ENCODE data around the gene CDC42BPA.

The CDC42BPA gene

DNA sequence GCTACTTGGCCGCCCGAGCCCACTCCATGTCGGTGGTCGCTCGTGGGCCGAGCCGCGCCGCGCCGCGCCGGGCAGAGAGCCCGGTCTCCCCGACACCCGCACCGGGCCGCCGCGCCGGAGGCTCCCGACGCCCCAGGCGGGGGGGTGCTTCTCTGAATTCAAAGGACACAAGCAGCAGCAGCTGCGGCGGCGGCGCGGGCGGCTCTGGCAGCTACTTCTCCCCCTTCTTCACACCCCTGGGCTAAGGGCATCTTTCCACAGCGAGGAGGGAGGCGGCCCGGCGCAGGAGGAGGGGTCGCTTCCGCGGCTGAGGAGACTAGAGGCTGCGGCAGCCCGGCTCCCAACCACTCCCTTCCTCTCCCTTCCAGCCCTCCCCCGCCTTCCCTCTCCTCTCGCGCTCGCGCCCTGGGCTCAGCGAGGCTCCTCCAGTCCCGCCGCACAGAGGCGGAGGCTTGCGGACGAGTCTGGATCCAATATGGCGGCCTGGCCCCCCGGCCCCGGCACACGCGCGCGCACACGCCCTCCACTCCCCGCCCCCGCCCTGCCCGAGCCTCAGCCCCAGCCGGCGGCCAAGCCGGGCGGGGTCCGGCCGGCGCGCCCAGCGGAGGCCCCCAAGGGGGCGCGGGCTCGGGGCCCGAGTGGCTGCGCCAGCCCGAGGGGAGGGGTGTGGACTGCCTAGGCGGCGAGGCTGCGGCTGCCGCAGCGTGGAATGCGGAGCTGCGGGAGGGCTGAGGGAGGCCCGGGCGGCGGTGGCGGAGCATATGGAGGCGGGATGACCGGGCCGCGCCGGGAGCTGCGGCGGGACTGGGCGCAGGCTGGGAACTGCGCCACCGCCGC, at the start of gene CDC42BPA:
CDC42BPA (minus strand) TSS at position 477 of the 837 bp plus-strand sequence. CDS start 1,310 bp downstream, outside the sequence.
- TF ChIP-seq, protein P1, sequence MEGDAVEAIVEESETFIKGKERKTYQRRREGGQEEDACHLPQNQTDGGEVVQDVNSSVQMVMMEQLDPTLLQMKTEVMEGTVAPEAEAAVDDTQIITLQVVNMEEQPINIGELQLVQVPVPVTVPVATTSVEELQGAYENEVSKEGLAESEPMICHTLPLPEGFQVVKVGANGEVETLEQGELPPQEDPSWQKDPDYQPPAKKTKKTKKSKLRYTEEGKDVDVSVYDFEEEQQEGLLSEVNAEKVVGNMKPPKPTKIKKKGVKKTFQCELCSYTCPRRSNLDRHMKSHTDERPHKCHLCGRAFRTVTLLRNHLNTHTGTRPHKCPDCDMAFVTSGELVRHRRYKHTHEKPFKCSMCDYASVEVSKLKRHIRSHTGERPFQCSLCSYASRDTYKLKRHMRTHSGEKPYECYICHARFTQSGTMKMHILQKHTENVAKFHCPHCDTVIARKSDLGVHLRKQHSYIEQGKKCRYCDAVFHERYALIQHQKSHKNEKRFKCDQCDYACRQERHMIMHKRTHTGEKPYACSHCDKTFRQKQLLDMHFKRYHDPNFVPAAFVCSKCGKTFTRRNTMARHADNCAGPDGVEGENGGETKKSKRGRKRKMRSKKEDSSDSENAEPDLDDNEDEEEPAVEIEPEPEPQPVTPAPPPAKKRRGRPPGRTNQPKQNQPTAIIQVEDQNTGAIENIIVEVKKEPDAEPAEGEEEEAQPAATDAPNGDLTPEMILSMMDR (conservative IDR thresholded peaks at IDR 0.05) = no peak
- peak within 1 kb of the TSS; percentile 83 for H3K27ac ChIP-seq

- H3K27ac ChIP-seq = no peak overlapping the region
- TF ChIP-seq, protein P1 (conservative IDR thresholded peaks at IDR 0.05) = no peak
Measured at GRCh38 chr1:227368009-227368408, 49.7 kb upstream of the CDC42BPA start.

DNA sequence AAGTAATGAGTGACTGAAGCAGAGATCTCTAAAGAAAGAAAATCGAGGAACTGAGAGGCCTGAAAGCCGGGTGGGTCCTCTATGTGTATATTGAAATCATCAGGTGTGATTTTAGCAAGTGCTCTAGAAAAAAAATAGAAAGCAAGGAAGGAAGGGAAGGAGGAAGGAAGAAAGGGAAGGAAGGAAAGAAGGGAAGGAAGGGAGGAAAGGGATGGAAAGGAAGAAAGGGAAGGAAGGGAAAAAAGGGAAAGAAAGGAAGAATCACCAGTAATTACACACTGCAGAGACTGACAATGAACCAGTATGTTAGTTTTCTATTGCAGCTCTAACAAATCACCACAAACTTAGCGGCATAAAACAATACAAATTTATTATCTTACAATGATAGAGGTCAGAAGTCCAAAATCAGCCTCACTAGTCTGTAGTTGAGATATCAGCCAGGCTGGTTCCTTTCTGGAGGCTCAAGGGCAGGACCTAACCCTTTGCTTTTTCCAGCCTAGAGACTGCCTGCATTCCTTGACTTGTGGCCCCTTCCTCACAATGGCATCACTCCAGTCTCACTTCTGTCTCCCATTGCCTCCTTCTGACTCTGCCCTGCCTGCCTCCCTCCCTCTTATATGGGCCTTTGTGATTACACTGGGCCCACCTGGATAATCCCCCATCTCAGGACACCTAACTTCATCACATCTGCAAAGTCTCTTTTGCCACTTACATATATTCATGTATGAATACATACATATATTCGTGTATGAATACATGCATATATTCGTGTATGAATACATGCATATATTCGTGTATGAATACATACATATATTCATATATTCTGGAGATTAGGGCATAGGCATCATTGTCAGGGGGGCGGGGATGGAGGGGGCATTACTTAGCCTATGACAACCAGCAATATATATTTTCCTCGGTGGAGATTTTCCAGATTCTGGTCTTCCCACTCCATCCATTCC, 47.5 kb upstream of the CDC42BPA start:
- H3K27ac ChIP-seq = no peak overlapping the region
- TF ChIP-seq, protein P1 (conservative IDR thresholded peaks at IDR 0.05) = no peak

- TF ChIP-seq, protein P1 (conservative IDR thresholded peaks at IDR 0.05) = no peak
Measured at GRCh38 chr1:227364657-227365056, 46.4 kb upstream of the CDC42BPA start.

GRCh38 chr1:227363825-227364224, 45.5 kb upstream of the CDC42BPA start:
- H3K27ac ChIP-seq = no peak overlapping the region
- TF ChIP-seq, protein P1 (conservative IDR thresholded peaks at IDR 0.05) = no peak

More at GRCh38 chr1:227364657-227365056, 46.4 kb upstream of the CDC42BPA start:
- no peak overlapping the region for H3K27ac ChIP-seq

- TF ChIP-seq, protein P1 (conservative IDR thresholded peaks at IDR 0.05) = no peak
- no peak overlapping the region for H3K27ac ChIP-seq
Measured at GRCh38 chr1:227362039-227362438, 43.7 kb upstream of the CDC42BPA start.

GRCh38 chr1:227357927-227358302, 39.6 kb upstream of the CDC42BPA start:
- H3K27ac ChIP-seq = no peak overlapping the region; the same call in 1 of the 2 replicates
- TF ChIP-seq, protein P1 (conservative IDR thresholded peaks at IDR 0.05) = no peak

All from VCaP (cell line).